IMR-90 (cell line): ENCODE measurements around the gene OSMR. TPM values are rescaled to one million over a fixed set of nuclear protein-coding genes. Genes with fewer than 3 reads are reported as not detected.

ENCODE experiments used
- ATAC-seq: fragments of 200-7000 bp; cut with Tn5 transposase; 2 replicates; pipeline ENCODE4 v1.9.1; 2020; ENCODE audit warnings: low read depth, mild to moderate bottlenecking, moderate library complexity
- BruUV-seq: library from RNA; stranded (reverse); fragments of 400-500 nt; replicated peaks from 2 replicates; lab custom pipeline; 2021; lab: Mats Ljungman, UMichigan
- CTCF ChIA-PET: fragments of 300-600 bp; formaldehyde crosslinking; extraction: SDS; loops from one replicate; lab custom pipeline; 2021; ENCODE audit warnings: antibody characterized with exemption; lab: Yijun Ruan, JAX
- POLR2A ChIA-PET: fragments of 300-600 bp; sonication (Branson Sonifier 250); formaldehyde crosslinking; loops from one replicate; lab custom pipeline; 2022; ENCODE audit warnings: antibody characterized with exemption; ENCODE audit not compliant: unreplicated experiment; lab: Charles Lee
- DNase-seq: peaks from one replicate; pipeline ENCODE4 v3.0.0; 2013
- H2AFZ ChIP-seq: replicated peaks from 2 replicates; pipeline ENCODE3; 2013; ENCODE audit warnings: low read length, mild to moderate bottlenecking; ENCODE audit not compliant: poor library complexity
- H2AK5ac ChIP-seq: 2 replicates; pipeline ENCODE4 v1.6.1; 2013; ENCODE audit warnings: low read depth, low read length, inconsistent platforms
- H2AK9ac ChIP-seq: replicated peaks from 2 replicates; pipeline ENCODE3; 2013; ENCODE audit warnings: mild to moderate bottlenecking, low read depth, low read length, moderate library complexity; ENCODE audit not compliant: poor library complexity
- H2BK120ac ChIP-seq: 2 replicates; pipeline ENCODE4 v1.6.1; 2013; ENCODE audit warnings: low read depth, low read length, inconsistent platforms
- H2BK15ac ChIP-seq: 3 replicates; pipeline ENCODE4 v1.6.1; 2013; ENCODE audit warnings: low read depth, low read length, inconsistent platforms
- H2BK20ac ChIP-seq: 2 replicates; pipeline ENCODE4 v1.6.1; 2013; ENCODE audit warnings: low read depth, mild to moderate bottlenecking, inconsistent platforms, low read length, moderate library complexity
- H2BK5ac ChIP-seq: 2 replicates; pipeline ENCODE4 v1.6.1; 2013; ENCODE audit warnings: mild to moderate bottlenecking, low read depth, low read length, inconsistent platforms; ENCODE audit not compliant: poor library complexity, severe bottlenecking
- H3K14ac ChIP-seq: replicated peaks from 2 replicates; pipeline ENCODE4 v1.6.1; 2013; ENCODE audit warnings: low read depth, low read length, inconsistent platforms
- H3K18ac ChIP-seq: 2 replicates; pipeline ENCODE4 v1.6.1; 2013; ENCODE audit warnings: low read depth, low read length, control low read depth
- H3K23ac ChIP-seq: 2 replicates; pipeline ENCODE4 v1.6.1; 2013; ENCODE audit warnings: low read depth, low read length, inconsistent platforms
- H3K27ac ChIP-seq: 2 replicates; pipeline ENCODE4 v1.5.1; 2013; ENCODE audit warnings: mild to moderate bottlenecking, control low read depth, low read length; ENCODE audit not compliant: insufficient read depth
- H3K27me3 ChIP-seq: 2 replicates; pipeline ENCODE4 v1.6.1; 2013; ENCODE audit warnings: low read length; ENCODE audit not compliant: control insufficient read depth, insufficient read depth
- H3K36me3 ChIP-seq: 2 replicates; pipeline ENCODE4 v1.6.1; 2013; ENCODE audit warnings: low read length, mixed read lengths; ENCODE audit not compliant: control insufficient read depth, insufficient read depth
- H3K4ac ChIP-seq: 2 replicates; pipeline ENCODE4 v1.6.1; 2013; ENCODE audit warnings: low read depth, low read length, inconsistent platforms
- H3K4me1 ChIP-seq: 2 replicates; pipeline ENCODE4 v1.6.1; 2013; ENCODE audit warnings: low read length, mixed read lengths; ENCODE audit not compliant: control insufficient read depth, insufficient read depth
- H3K4me2 ChIP-seq: 2 replicates; pipeline ENCODE4 v1.6.1; 2013; ENCODE audit warnings: low read depth, mild to moderate bottlenecking, control low read depth, low read length, moderate library complexity
- H3K4me3 ChIP-seq: 2 replicates; pipeline ENCODE4 v1.5.1; 2013; ENCODE audit warnings: low read depth, mild to moderate bottlenecking, control low read depth, low read length, moderate library complexity; ENCODE audit not compliant: insufficient read depth
- H3K56ac ChIP-seq: 2 replicates; pipeline ENCODE4 v1.6.1; 2013; ENCODE audit warnings: low read length, inconsistent platforms; ENCODE audit not compliant: insufficient read depth; ENCODE audit errors: extremely low read depth
- H3K79me1 ChIP-seq, 2 experiments: 2 replicates each; pipeline ENCODE4 v1.6.1; 2013; ENCODE audit warnings: low read length in 2 of 2, inconsistent platforms in 1 of 2, low read depth in 1 of 2
- H3K9ac ChIP-seq: 2 replicates; pipeline ENCODE4 v1.6.1; 2013; ENCODE audit warnings: low read depth, low read length, control low read depth
- H3K9me1 ChIP-seq: 2 replicates; pipeline ENCODE4 v1.6.1; 2013; ENCODE audit warnings: low read length, inconsistent platforms; ENCODE audit not compliant: insufficient read depth
- H3K9me3 ChIP-seq: 2 replicates; pipeline ENCODE4 v1.6.1; 2013; ENCODE audit warnings: low read length; ENCODE audit not compliant: control insufficient read depth, insufficient read depth
- H4K20me1 ChIP-seq: 2 replicates; pipeline ENCODE4 v1.6.1; 2013; ENCODE audit warnings: low read length, inconsistent platforms; ENCODE audit not compliant: insufficient read depth
- H4K5ac ChIP-seq: 2 replicates; pipeline ENCODE4 v1.6.1; 2013; ENCODE audit warnings: mild to moderate bottlenecking, low read depth, low read length, control low read depth
- H4K8ac ChIP-seq, 2 experiments: 2 replicates each; pipeline ENCODE4 v1.6.1; 2013; ENCODE audit warnings: low read depth in 2 of 2, low read length in 2 of 2, control low read depth in 1 of 2, inconsistent platforms in 1 of 2
- H4K91ac ChIP-seq: 2 replicates; pipeline ENCODE4 v1.6.1; 2013; ENCODE audit warnings: low read depth, low read length, inconsistent platforms; ENCODE audit not compliant: insufficient read depth
- CEBPB ChIP-seq: IDR thresholded peaks from 2 replicates; pipeline ENCODE4 v1.6.1; 2012; ENCODE audit warnings: low read depth, low read length, improper control_type of control experiment
- MAFK ChIP-seq: IDR thresholded peaks from 2 replicates; pipeline ENCODE4 v1.6.1; 2012; ENCODE audit warnings: low read depth, low read length, improper control_type of control experiment
- dilution Hi-C: fragments of 300-500 bp; cut with HindIII; formaldehyde crosslinking; loops from one replicate; pipeline ENCODE4 v1.14.3; 2018; ENCODE audit warnings: low sequenced_read_pairs; ENCODE audit not compliant: unreplicated experiment
- in situ Hi-C: fragments of 300-500 bp; cut with MboI; formaldehyde crosslinking; loops from 3 replicates; pipeline ENCODE4 v1.14.3; 2019; ENCODE audit warnings: low sequenced_read_pairs, inconsistent platforms, mixed read lengths
- intact Hi-C: fragments of 100-400 bp; cut with micrococcal nuclease; formaldehyde crosslinking; loops from 2 replicates; pipeline ENCODE4 v1.10.0; 2022
- polyA plus RNA-seq, 3 experiments: library from polyadenylated mRNA; depleted of rRNA; stranded (reverse); fragments of >200 nt; gene quantifications; 2 replicates each; pipeline ENCODE4 v1.2.3, GENCODE V29; 2012; ENCODE audit warnings: low replicate concordance in 1 of 3
- total RNA-seq: library from RNA; depleted of rRNA; stranded (reverse); fragments of >200 nt; gene quantifications from 2 replicates; pipeline ENCODE4 v1.2.3, GENCODE V29; 2012

OSMR gene
- total and polyA plus RNA-seq, 2 of the 4 experiments (the other 2 are of a cell fraction): 41.6 to 48.7 TPM

GRCh38 chr5:38978036-38978435, 132.2 kb downstream of the OSMR start:
- no peak overlapping the region for H3K27ac ChIP-seq
- no peak overlapping the region for H3K14ac ChIP-seq
- DNase-seq (no peak), ATAC-seq (no peak)
- peaks cover 5% of the 10 kb centered on the region; the same call in 1 of the 2 replicates for H3K36me3 ChIP-seq
- no peak overlapping the region for H3K4ac ChIP-seq
- no peak overlapping the region for H3K23ac ChIP-seq
- BruUV-seq: no TSS peak
- H4K8ac ChIP-seq: no peak overlapping the region
- peaks cover 7 to 15% of the 10 kb centered on the region in 2 experiments for H3K79me1 ChIP-seq
- POLR2A ChIA-PET: no interaction called here
- no peak overlapping the region for H2AK9ac ChIP-seq
- H2BK5ac ChIP-seq: no peak overlapping the region
- intact Hi-C loops: no loop called here
- H4K5ac ChIP-seq: no peak overlapping the region
- CTCF ChIA-PET: interaction anchor here (0.7 kb wide), 1 partner anchor 94 kb away, joined by 3 read pairs; no protein-coding TSS in a partner anchor
- H2BK15ac ChIP-seq: no peak overlapping the region
- no peak overlapping the region for H3K18ac ChIP-seq
- H3K4me3 ChIP-seq: no peak overlapping the region
- H4K91ac ChIP-seq: no peak overlapping the region
- H2AK5ac ChIP-seq: no peak overlapping the region
- dilution Hi-C loops: no loop called here
- no peaks in the 10 kb centered on the region for H3K9me3 ChIP-seq
- in situ Hi-C loops: no loop called here
- H3K9ac ChIP-seq: no peak overlapping the region
- H2BK120ac ChIP-seq: no peak overlapping the region
- no peaks in the 10 kb centered on the region for H3K27me3 ChIP-seq
- TF ChIP-seq CEBPB (no peak), MAFK (peak; percentile 94)
- H3K9me1 ChIP-seq: 0 out of 2 replicates have a peak, but pooled peaks cover 2% of the 10 kb centered on the region
- no peak overlapping the region for H2AFZ ChIP-seq
- H2BK20ac ChIP-seq: no peak overlapping the region
- H3K56ac ChIP-seq: no peak overlapping the region
- H4K20me1 ChIP-seq: no peaks in the 10 kb centered on the region
- no peaks in the 10 kb centered on the region; the same call in 1 of the 2 replicates for H3K4me1 ChIP-seq
- no peak overlapping the region for H3K4me2 ChIP-seq
